ENCODE results near the gene OR51A2. TPM values are rescaled to one million over a fixed set of nuclear protein-coding genes. Genes with fewer than 3 reads are reported as not detected.

The OR51A2 gene
- total and polyA plus RNA-seq, 9 of the 15 experiments (the other 6 are each of a cell fraction or from before 2014, with no cell fraction given) = not detected

- in situ Hi-C loops (cut with MboI) = no loop called here
- Histone ChIP-seq H3K4me3 (no peak overlapping the region), H3K9me1 (ENCODE audit: control insufficient read depth, insufficient read depth, low read length) (no peaks in the 10 kb centered on the region), H3K4me1 (replicated peaks in 1 of 2; ENCODE audit: control insufficient read depth in 2 of 2, insufficient read depth in 2 of 2, low read length in 2 of 2) (no peaks in the 10 kb centered on the region), H3K27ac (ENCODE audit: extremely low read depth, low read depth, low read length) (no peak overlapping the region), H3K27me3 (ENCODE audit: control insufficient read depth in 2 of 2, insufficient read depth in 2 of 2, low read length in 2 of 2) (peaks cover 0 to 4% of the 10 kb centered on the region in 2 experiments; a peak in 1 of 5 replicates), H3K9ac (ENCODE audit: insufficient read depth in 1 of 2, low read depth in 2 of 2, low read length in 2 of 2) (no peak overlapping the region), H3K79me2 (ENCODE audit: control insufficient read depth, insufficient read depth, low read length) (no peaks in the 10 kb centered on the region), H3K36me3 (ENCODE audit: control insufficient read depth, insufficient read depth, low read length) (no peaks in the 10 kb centered on the region), H4K20me1 (replicated peaks; ENCODE audit: control insufficient read depth, insufficient read depth, low read length) (no peaks in the 10 kb centered on the region), H3K9me3 (replicated peaks; ENCODE audit: control insufficient read depth, insufficient read depth, low read depth, low read length) (no peaks in the 10 kb centered on the region), H2AFZ (ENCODE audit: low read depth, low read length) (no peak overlapping the region), H3K4me2 (ENCODE audit: insufficient read depth, low read length) (no peak overlapping the region)
- POLR2A ChIA-PET = interaction anchor here (0.8 kb wide), 1 partner anchor 11 kb away, joined by 3 read pairs; no protein-coding TSS in a partner anchor
- intact Hi-C loops (cut with micrococcal nuclease) = no loop called here
- no peak for ATAC-seq
- no peak for FAIRE-seq
- no peak for DNase-seq (ENCODE audit: extremely low read depth in 1 of 4, low spot score in 3 of 4)
- 3% methylated on average over 5 of the region's 5 CpGs for WGBS (ENCODE audit: insufficient coverage, low coverage, missing lambda C conversion rate)
- TF ChIP-seq MEF2A (IDR thresholded peaks at IDR 0.05; ENCODE audit: control insufficient read depth, low read depth, low read length) (no peak), EP300 (IDR thresholded peaks at IDR 0.05; ENCODE audit: low read length) (no peak), AFF1 (IDR thresholded peaks at IDR 0.05; ENCODE audit: low read depth in 1 of 2, partially characterized antibody in 2 of 2) (no peak), LARP7 (IDR thresholded peaks at IDR 0.05) (no peak), ATF6 (CRISPR knock-in tag; IDR thresholded peaks at IDR 0.05) (no peak), SAFB2 (IDR thresholded peaks at IDR 0.05; ENCODE audit: borderline replicate concordance, low read depth, low read length, severe bottlenecking) (no peak), HDAC8 (tag; IDR thresholded peaks at IDR 0.05) (no peak), ZBTB2 (IDR thresholded peaks at IDR 0.05) (no peak), CXXC5 (CRISPR knock-in tag; IDR thresholded peaks at IDR 0.05) (no peak), STAG1 (CRISPR knock-in tag; IDR thresholded peaks at IDR 0.05; ENCODE audit: borderline replicate concordance) (no peak), UBTF (IDR thresholded peaks at IDR 0.05; ENCODE audit: borderline replicate concordance in 1 of 2, low read depth in 2 of 2, low read length in 2 of 2) (no peak), NCOR1 (IDR thresholded peaks at IDR 0.05) (no peak), ZNF239 (CRISPR knock-in tag; IDR thresholded peaks at IDR 0.05) (no peak)
- BruUV-seq (replicated peaks) = no TSS peak
- CTCF ChIA-PET (ENCODE audit: low intra/inter-chr PET ratio) = no interaction called here
Measured at GRCh38 chr11:4975436-4975835, 19.9 kb upstream of the OR51A2 start.
